ENCODE results near the gene OST4.

DNA sequence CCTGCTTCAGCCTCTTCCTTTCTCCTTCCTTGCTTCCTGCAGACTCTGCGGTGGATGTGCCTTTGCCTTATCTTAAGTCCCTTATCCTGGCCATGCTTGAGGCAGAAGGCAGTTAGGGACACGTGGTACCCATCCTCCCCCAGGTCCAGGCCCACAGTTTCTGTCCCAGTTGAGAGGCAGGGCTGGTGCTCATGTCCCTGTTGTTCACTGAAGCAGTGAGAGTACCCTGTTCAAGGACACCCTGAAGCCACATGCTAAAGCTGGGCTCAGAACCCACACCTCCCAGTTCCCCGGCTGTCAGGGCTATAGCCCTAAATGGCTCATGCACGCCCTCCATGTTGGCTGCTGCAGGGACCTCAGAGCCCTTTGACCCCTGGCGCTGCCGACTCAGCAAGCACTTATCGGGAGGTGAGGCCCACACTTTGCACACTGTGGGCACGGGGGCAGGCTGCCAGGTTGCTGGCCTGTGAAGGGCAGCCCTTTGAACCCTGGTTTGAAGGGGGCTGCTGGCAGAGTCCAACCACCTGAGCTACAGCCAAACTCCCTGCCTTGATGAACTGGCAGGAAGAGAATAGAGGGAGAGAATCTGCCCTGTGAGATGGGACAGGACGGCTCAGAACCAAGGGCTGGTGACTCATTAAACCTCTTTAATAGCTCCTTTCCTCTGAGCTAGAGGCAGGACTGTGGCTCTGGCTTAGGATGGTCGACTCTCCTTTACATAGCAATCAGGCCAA lies 21.4 kb upstream of the OST4 start:
- TF ChIP-seq, protein P1, sequence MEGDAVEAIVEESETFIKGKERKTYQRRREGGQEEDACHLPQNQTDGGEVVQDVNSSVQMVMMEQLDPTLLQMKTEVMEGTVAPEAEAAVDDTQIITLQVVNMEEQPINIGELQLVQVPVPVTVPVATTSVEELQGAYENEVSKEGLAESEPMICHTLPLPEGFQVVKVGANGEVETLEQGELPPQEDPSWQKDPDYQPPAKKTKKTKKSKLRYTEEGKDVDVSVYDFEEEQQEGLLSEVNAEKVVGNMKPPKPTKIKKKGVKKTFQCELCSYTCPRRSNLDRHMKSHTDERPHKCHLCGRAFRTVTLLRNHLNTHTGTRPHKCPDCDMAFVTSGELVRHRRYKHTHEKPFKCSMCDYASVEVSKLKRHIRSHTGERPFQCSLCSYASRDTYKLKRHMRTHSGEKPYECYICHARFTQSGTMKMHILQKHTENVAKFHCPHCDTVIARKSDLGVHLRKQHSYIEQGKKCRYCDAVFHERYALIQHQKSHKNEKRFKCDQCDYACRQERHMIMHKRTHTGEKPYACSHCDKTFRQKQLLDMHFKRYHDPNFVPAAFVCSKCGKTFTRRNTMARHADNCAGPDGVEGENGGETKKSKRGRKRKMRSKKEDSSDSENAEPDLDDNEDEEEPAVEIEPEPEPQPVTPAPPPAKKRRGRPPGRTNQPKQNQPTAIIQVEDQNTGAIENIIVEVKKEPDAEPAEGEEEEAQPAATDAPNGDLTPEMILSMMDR (IDR thresholded peaks at IDR 0.05): no peak
- TF ChIP-seq EZH2 (IDR thresholded peaks at IDR 0.05): no peak
